Esophagus squamous epithelium (tissue), 5 donors: ENCODE measurements around the gene B9D2. TPM values are rescaled to one million over a fixed set of nuclear protein-coding genes. Genes with fewer than 3 reads are reported as not detected.
A peak's percentile ranks its signal among the peaks of the same experiment; 100 is the strongest.

ENCODE experiments used
- DNase-seq: peaks from one replicate; lab custom pipeline; 2025; lab: John Stamatoyannopoulos, UW
- H3K27ac ChIP-seq, 4 donors: fragments of 200-600 bp; sonication (generic); one replicate each; pipeline ENCODE4 v1.5.1; 2016 to 2019; ENCODE audit warnings: mild to moderate bottlenecking in 1 of 4
- H3K27me3 ChIP-seq, 4 donors: fragments of 200-600 bp; sonication (generic); 1 replicate in 3 of 4; 2 replicates in 1 of 4; pipeline versions ENCODE4 v1.5.1 to v1.6.0; 2017 to 2021; ENCODE audit warnings: antibody characterized with exemption in 1 of 4
- H3K36me3 ChIP-seq, 3 donors: fragments of 200-600 bp; sonication (generic); one replicate each; pipeline ENCODE4 v1.5.1; 2016 to 2019
- H3K4me1 ChIP-seq, 3 donors: fragments of 200-600 bp; sonication (generic); one replicate each; pipeline ENCODE4 v1.5.1; 2017 to 2019
- H3K4me3 ChIP-seq, 4 donors: fragments of 200-600 bp; sonication (generic); 1 replicate in 3 of 4; 2 replicates in 1 of 4; pipeline ENCODE4 v1.5.1; 2016 to 2019; ENCODE audit warnings: mild to moderate bottlenecking in 2 of 4, moderate library complexity in 1 of 4
- H3K9me3 ChIP-seq, 3 donors: fragments of 200-600 bp; sonication (generic); one replicate each; pipeline ENCODE4 v1.5.1; 2016 to 2019
- POLR2A ChIP-seq, 4 donors: fragments of 450-650 bp; IDR thresholded peaks; one replicate each; pipeline ENCODE4 v1.6.1; 2017; ENCODE audit warnings: antibody characterized with exemption in 4 of 4, mild to moderate bottlenecking in 4 of 4, moderate library complexity in 3 of 4
- WGBS, 2 donors: methylation state at CpG; one replicate each; pipeline ENCODE4 v1.1.5; 2018; 5-methylcytosine and 5-hydroxymethylcytosine counted together
- intact Hi-C: fragments of 100-400 bp; cut with DNase I; formaldehyde crosslinking; loops from one replicate; pipeline ENCODE4 v1.15.0; 2022
- total RNA-seq, 4 donors: library from RNA; depleted of rRNA; stranded (reverse); fragments of >200 nt; gene quantifications; one replicate each; pipeline ENCODE4 v1.1.0, GENCODE V29; 2016
- TF ChIP-seq, protein P1 (sequence below), 6 experiments: fragments of 450-650 bp in 4 of 6; fragments of 200-600 bp in 2 of 6; sonication (generic) in 2 of 6; IDR thresholded peaks; one replicate each; pipeline ENCODE4 v1.5.1; 2016 to 2019; ENCODE audit warnings: antibody characterized with exemption in 6 of 6, mild to moderate bottlenecking in 4 of 6, moderate library complexity in 4 of 6
- donor health status: DM: yes; HTN: yes; CAD: no.

Gene B9D2
- total RNA-seq, 4 donors from 2014 or later = 2.5 to 4.6 (median 3.7) TPM

- peaks cover 36 to 60% (median 41%) of the 10 kb centered on the region in 3 donors for H3K4me1 ChIP-seq
- WGBS, 2 donors = 82 to 90% methylated on average over 4 of the region's 4 CpGs
- H3K36me3 ChIP-seq = peaks cover 0 to 50% (median 12%) of the 10 kb centered on the region in 3 donors
Observed at GRCh38 chr19:41330481-41330880, 33.5 kb downstream of the B9D2 start.

GRCh38 chr19:41328842-41329225, 35.1 kb downstream of the B9D2 start:
- peak overlapping the region; percentile 85 to 90 (median 88) for H3K27ac ChIP-seq
- H3K4me1 ChIP-seq = peaks cover 53 to 71% (median 54%) of the 10 kb centered on the region in 3 donors
- no peaks in the 10 kb centered on the region for H3K27me3 ChIP-seq
- H3K4me3 ChIP-seq = peak overlapping the region in 1 of 4 donors; percentile 53
- peaks cover 0 to 46% (median 12%) of the 10 kb centered on the region in 3 donors for H3K36me3 ChIP-seq
- DNase-seq = no peak
- 13 to 60% methylated on average over 1 of the region's 1 CpG for WGBS, 2 donors
- H3K9me3 ChIP-seq = no peaks in the 10 kb centered on the region
- TF ChIP-seq POLR2A (IDR thresholded peaks at IDR 0.05) = no peak
- TF ChIP-seq, protein P1, sequence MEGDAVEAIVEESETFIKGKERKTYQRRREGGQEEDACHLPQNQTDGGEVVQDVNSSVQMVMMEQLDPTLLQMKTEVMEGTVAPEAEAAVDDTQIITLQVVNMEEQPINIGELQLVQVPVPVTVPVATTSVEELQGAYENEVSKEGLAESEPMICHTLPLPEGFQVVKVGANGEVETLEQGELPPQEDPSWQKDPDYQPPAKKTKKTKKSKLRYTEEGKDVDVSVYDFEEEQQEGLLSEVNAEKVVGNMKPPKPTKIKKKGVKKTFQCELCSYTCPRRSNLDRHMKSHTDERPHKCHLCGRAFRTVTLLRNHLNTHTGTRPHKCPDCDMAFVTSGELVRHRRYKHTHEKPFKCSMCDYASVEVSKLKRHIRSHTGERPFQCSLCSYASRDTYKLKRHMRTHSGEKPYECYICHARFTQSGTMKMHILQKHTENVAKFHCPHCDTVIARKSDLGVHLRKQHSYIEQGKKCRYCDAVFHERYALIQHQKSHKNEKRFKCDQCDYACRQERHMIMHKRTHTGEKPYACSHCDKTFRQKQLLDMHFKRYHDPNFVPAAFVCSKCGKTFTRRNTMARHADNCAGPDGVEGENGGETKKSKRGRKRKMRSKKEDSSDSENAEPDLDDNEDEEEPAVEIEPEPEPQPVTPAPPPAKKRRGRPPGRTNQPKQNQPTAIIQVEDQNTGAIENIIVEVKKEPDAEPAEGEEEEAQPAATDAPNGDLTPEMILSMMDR (IDR thresholded peaks at IDR 0.05) = no peak
- intact Hi-C loops = no loop called here

More at GRCh38 chr19:41330481-41330880, 33.5 kb downstream of the B9D2 start:
- Histone ChIP-seq H3K27ac (no peak overlapping the region), H3K4me3 (no peak overlapping the region), H3K27me3 (no peaks in the 10 kb centered on the region), H3K9me3 (no peaks in the 10 kb centered on the region)
- TF ChIP-seq, protein P1 (IDR thresholded peaks at IDR 0.05) = no peak
- TF ChIP-seq POLR2A (IDR thresholded peaks at IDR 0.05) = no peak
- intact Hi-C loops = no loop called here
- no peak for DNase-seq

DNA sequence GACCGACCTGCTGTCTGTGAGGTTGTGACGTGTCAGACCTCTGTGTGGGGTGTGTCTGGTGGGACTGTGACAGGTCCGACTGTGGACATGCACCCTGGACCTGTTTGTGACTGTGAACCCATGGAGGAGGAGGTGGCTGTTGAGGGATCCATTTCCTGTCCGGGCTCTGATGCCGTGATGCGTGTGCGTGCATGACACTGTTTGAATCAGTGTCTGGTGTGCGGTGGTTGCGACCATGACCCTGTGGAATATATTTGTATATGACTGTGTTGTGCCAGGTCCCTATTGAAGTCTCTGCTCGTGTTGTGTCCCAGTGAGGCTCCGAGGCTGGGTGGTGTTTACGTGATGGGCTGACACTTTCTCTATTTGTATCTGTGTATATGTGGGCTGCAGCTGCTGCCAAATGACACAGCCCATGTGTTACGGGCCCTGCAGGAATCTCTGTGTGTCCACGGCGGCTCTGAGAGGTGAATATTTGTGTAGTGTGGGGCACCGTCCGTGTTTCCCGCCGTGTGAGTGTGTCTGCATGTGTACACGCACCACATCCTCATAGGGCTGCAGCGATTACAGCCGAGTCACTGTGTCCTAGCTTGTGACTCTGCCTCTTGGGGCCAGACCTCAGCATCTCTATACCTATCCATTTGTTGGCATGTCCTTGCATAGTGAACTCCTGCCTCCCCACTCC, 35.6 kb downstream of the B9D2 start:
- peak overlapping the region in 3 of 4 donors; percentile 35 to 53 (median 42) for H3K4me3 ChIP-seq
- H3K4me1 ChIP-seq = peaks cover 58 to 76% (median 59%) of the 10 kb centered on the region in 3 donors
- H3K36me3 ChIP-seq = peaks cover 0 to 41% (median 12%) of the 10 kb centered on the region in 3 donors
- intact Hi-C loops = no loop called here
- H3K27me3 ChIP-seq = no peaks in the 10 kb centered on the region
- TF ChIP-seq, protein P1 (IDR thresholded peaks at IDR 0.05) = no peak
- TF ChIP-seq POLR2A (IDR thresholded peaks at IDR 0.05) = no peak
- no peaks in the 10 kb centered on the region for H3K9me3 ChIP-seq
- no peak for DNase-seq
- H3K27ac ChIP-seq = peak overlapping the region; percentile 85 to 90 (median 88)
- WGBS, 2 donors = 21 to 25% methylated on average over 17 to 18 of the region's 22 CpGs

GRCh38 chr19:41327576-41328156, 36.3 kb downstream of the B9D2 start:
- Histone ChIP-seq H3K4me3 (peak overlapping the region; percentile 20 to 53 (median 38)), H3K27ac (peak overlapping the region; percentile 85 to 90 (median 88)), H3K36me3 (peaks cover 0 to 43% (median 12%) of the 10 kb centered on the region in 3 donors), H3K9me3 (no peaks in the 10 kb centered on the region), H3K27me3 (no peaks in the 10 kb centered on the region), H3K4me1 (peaks cover 60 to 83% (median 65%) of the 10 kb centered on the region in 3 donors)
- peak; percentile 72 for DNase-seq
- 14 to 19% methylated on average over 9 to 14 of the region's 33 CpGs for WGBS, 2 donors
- TF ChIP-seq, protein P1 (IDR thresholded peaks at IDR 0.05) = peak in 2 of 6 experiments; percentile 6 to 10
- peak in 2 of 4 donors; percentile 32 to 47 for TF ChIP-seq POLR2A (IDR thresholded peaks at IDR 0.05)
- intact Hi-C loops = no loop called here

DNA sequence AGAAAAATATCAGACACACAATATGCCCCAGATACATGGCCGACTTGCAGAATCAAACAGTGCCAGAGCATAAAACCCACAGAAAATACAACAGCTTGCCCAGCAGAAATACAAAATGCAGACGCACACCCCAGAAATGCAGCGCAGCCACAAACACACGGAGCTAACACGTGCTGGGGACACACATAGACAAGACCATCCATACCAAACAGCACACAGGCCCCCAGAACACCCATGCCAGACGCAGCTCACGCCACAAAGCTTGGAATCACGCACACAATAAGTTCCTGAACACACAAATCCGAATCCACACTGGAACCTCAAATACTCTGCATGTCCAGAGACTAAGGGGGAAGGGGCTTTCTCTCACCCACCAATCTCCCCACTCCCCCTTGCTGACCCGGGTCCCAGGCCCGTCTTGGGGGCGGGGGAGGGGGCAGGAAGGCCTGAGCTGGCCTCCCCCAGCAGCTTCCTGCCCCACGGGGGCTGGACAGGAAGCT, 36.8 kb downstream of the B9D2 start:
- no peaks in the 10 kb centered on the region for H3K9me3 ChIP-seq
- TF ChIP-seq, protein P1 (IDR thresholded peaks at IDR 0.05) = no peak
- TF ChIP-seq POLR2A (IDR thresholded peaks at IDR 0.05) = no peak
- intact Hi-C loops = no loop called here
- DNase-seq = no peak
- peak overlapping the region; percentile 20 to 53 (median 38) for H3K4me3 ChIP-seq
- peaks cover 60 to 88% (median 70%) of the 10 kb centered on the region in 3 donors for H3K4me1 ChIP-seq
- WGBS, 2 donors = 28 to 41% methylated on average over 9 of the region's 13 CpGs
- peak overlapping the region; percentile 85 to 90 (median 88) for H3K27ac ChIP-seq
- H3K36me3 ChIP-seq = peaks cover 0 to 43% (median 8%) of the 10 kb centered on the region in 3 donors
- no peaks in the 10 kb centered on the region for H3K27me3 ChIP-seq
